KMS-11 (cell line): ENCODE measurements around the gene ACLY.

Experiments used
- H2AFZ ChIP-seq: fragments of 200-600 bp; sonication (generic); 2 replicates; pipeline ENCODE4 v1.6.1; 2016; ENCODE audit warnings: antibody characterized with exemption, mixed run types, low read depth
- H3K27ac ChIP-seq: fragments of 200-600 bp; sonication (generic); 2 replicates; pipeline ENCODE4 v1.6.1; 2016; ENCODE audit warnings: mild to moderate bottlenecking, mixed run types
- H3K27me3 ChIP-seq: fragments of 200-600 bp; sonication (generic); 2 replicates; pipeline ENCODE4 v1.6.1; 2017; ENCODE audit warnings: mild to moderate bottlenecking, low read depth, mixed run types, moderate library complexity; ENCODE audit not compliant: insufficient read depth
- H3K36me3 ChIP-seq: fragments of 200-600 bp; sonication (generic); 2 replicates; pipeline ENCODE4 v1.6.1; 2017; ENCODE audit warnings: mild to moderate bottlenecking, mixed run types; ENCODE audit not compliant: insufficient read depth
- H3K4me1 ChIP-seq: fragments of 200-600 bp; sonication (generic); 2 replicates; pipeline ENCODE4 v1.6.1; 2016; ENCODE audit warnings: mild to moderate bottlenecking, low read depth, mixed run types; ENCODE audit not compliant: poor library complexity, severe bottlenecking
- H3K4me2 ChIP-seq: fragments of 200-600 bp; sonication (generic); 2 replicates; pipeline ENCODE4 v1.7.0; 2016; ENCODE audit warnings: mild to moderate bottlenecking, mixed run types
- H3K4me3 ChIP-seq: fragments of 200-600 bp; sonication (generic); IDR thresholded peaks from 2 replicates; pipeline ENCODE4 v1.6.1; 2017; ENCODE audit warnings: low read depth, low read length, mixed read lengths; ENCODE audit not compliant: insufficient read depth
- H3K79me2 ChIP-seq: fragments of 200-600 bp; sonication (generic); 2 replicates; pipeline ENCODE4 v1.6.1; 2016; ENCODE audit warnings: low read depth, mixed run types; ENCODE audit not compliant: insufficient read depth
- H3K9ac ChIP-seq: fragments of 200-600 bp; sonication (generic); 2 replicates; pipeline ENCODE4 v1.6.1; 2016; ENCODE audit warnings: mild to moderate bottlenecking, mixed run types
- H4K20me1 ChIP-seq: fragments of 200-600 bp; sonication (generic); 2 replicates; pipeline ENCODE4 v1.6.1; 2016; ENCODE audit warnings: mild to moderate bottlenecking, mixed run types; ENCODE audit not compliant: insufficient read depth
- CTCF ChIP-seq: fragments of 200-600 bp; sonication (generic); conservative IDR thresholded peaks from 2 replicates; pipeline ENCODE4 v1.6.1; 2017; ENCODE audit warnings: low read depth, mild to moderate bottlenecking, antibody characterized with exemption, low read length, moderate library complexity, mixed read lengths

ACLY gene

GRCh38 chr17:41948762-41949460 lies 30.2 kb upstream of the ACLY start:
- no peak overlapping the region for H2AFZ ChIP-seq
- TF ChIP-seq CTCF = no peak
- no peaks in the 10 kb centered on the region for H3K4me1 ChIP-seq
- no peaks in the 10 kb centered on the region for H4K20me1 ChIP-seq
- H3K4me2 ChIP-seq = no peak overlapping the region
- no peak overlapping the region for H3K27ac ChIP-seq
- no peaks in the 10 kb centered on the region for H3K27me3 ChIP-seq
- H3K9ac ChIP-seq = no peak overlapping the region
- H3K4me3 ChIP-seq = no peak overlapping the region
- H3K79me2 ChIP-seq = no peaks in the 10 kb centered on the region
- no peaks in the 10 kb centered on the region for H3K36me3 ChIP-seq

- no peak overlapping the region for H2AFZ ChIP-seq
- no peak for TF ChIP-seq CTCF
Observed at GRCh38 chr17:41944943-41945342, 26.2 kb upstream of the ACLY start.

GRCh38 chr17:41943492-41943891 lies 24.7 kb upstream of the ACLY start:
- Histone ChIP-seq H3K4me3 (no peak overlapping the region), H3K27ac (no peak overlapping the region), H3K79me2 (no peaks in the 10 kb centered on the region), H3K27me3 (no peaks in the 10 kb centered on the region), H4K20me1 (no peaks in the 10 kb centered on the region), H3K4me1 (no peaks in the 10 kb centered on the region), H3K4me2 (no peak overlapping the region), H3K9ac (no peak overlapping the region), H2AFZ (no peak overlapping the region), H3K36me3 (no peaks in the 10 kb centered on the region)
- TF ChIP-seq CTCF = no peak

More at GRCh38 chr17:41944943-41945342, 26.2 kb upstream of the ACLY start:
- Histone ChIP-seq H3K27ac (no peak overlapping the region), H3K4me3 (no peak overlapping the region), H3K36me3 (no peaks in the 10 kb centered on the region), H3K4me1 (no peaks in the 10 kb centered on the region), H3K4me2 (no peak overlapping the region), H3K79me2 (no peaks in the 10 kb centered on the region), H4K20me1 (no peaks in the 10 kb centered on the region), H3K27me3 (no peaks in the 10 kb centered on the region), H3K9ac (no peak overlapping the region)

- H3K4me3 ChIP-seq = no peak overlapping the region
- no peak for TF ChIP-seq CTCF
- no peak overlapping the region for H3K9ac ChIP-seq
- H3K79me2 ChIP-seq = no peaks in the 10 kb centered on the region
- H3K27ac ChIP-seq = no peak overlapping the region
- peaks cover 5% of the 10 kb centered on the region for H3K4me1 ChIP-seq
- no peaks in the 10 kb centered on the region for H4K20me1 ChIP-seq
- H3K27me3 ChIP-seq = no peaks in the 10 kb centered on the region
- H3K36me3 ChIP-seq = no peaks in the 10 kb centered on the region
- no peak overlapping the region for H3K4me2 ChIP-seq
- H2AFZ ChIP-seq = no peak overlapping the region
Observed at GRCh38 chr17:41942626-41943373, 24.0 kb upstream of the ACLY start.
